Tibial nerve (tissue), 3 donors: ENCODE results near the gene PCDH9.

Experiments used
- CTCF ChIP-seq, 5 experiments: fragments of 200-600 bp in 3 of 5; fragments of 450-650 bp in 2 of 5; sonication (generic) in 3 of 5; IDR thresholded peaks; one replicate each; pipeline ENCODE4 v1.5.1; 2016 to 2019; ENCODE audit warnings: antibody characterized with exemption in 5 of 5, mild to moderate bottlenecking in 3 of 5, moderate library complexity in 2 of 5
- POLR2A ChIP-seq, 2 donors: fragments of 450-650 bp; IDR thresholded peaks; one replicate each; pipeline ENCODE4 v1.6.1; 2017; ENCODE audit warnings: antibody characterized with exemption in 2 of 2, mild to moderate bottlenecking in 2 of 2, moderate library complexity in 2 of 2

- no peak for TF ChIP-seq CTCF (IDR thresholded peaks at IDR 0.05)
- no peak for TF ChIP-seq POLR2A (IDR thresholded peaks at IDR 0.05)
These were observed 225.6 kb downstream of the PCDH9 start for GRCh38 chr13:67004511-67004910.
